Activated T-cell treated with anti-CD3 and anti-CD28 coated beads for 48 hours (primary cell): ENCODE data around the gene TEKTIP1.

Source experiments
- DNase-seq: peaks from one replicate; pipeline ENCODE4 v3.0.0-alpha.2; 2020; ENCODE audit warnings: low read depth

TEKTIP1 gene

GRCh38 chr19:3537438-3538240 lies 1.3 kb upstream of the TEKTIP1 start:
- DNase-seq: no peak

- DNase-seq: no peak
Observed at GRCh38 chr19:3538258-3538929, 580 bp upstream of the TEKTIP1 start.

GRCh38 chr19:3539756-3540118 lies 763 bp downstream of the TEKTIP1 start:
- no peak for DNase-seq

- no peak for DNase-seq
Observed at GRCh38 chr19:3543150-3544057, 4.4 kb downstream of the TEKTIP1 start.

GRCh38 chr19:3544058-3544376 lies 5.0 kb downstream of the TEKTIP1 start:
- DNase-seq: no peak

- peak; percentile 75 for DNase-seq
Observed at GRCh38 chr19:3544742-3545668, 6.0 kb downstream of the TEKTIP1 start.

GRCh38 chr19:3545669-3546034 lies 6.7 kb downstream of the TEKTIP1 start:
- DNase-seq: no peak

GRCh38 chr19:3546119-3546518 lies 7.1 kb downstream of the TEKTIP1 start:
- no peak for DNase-seq

- peak; percentile 41 for DNase-seq
Observed at GRCh38 chr19:3547301-3547731, 8.3 kb downstream of the TEKTIP1 start.

- DNase-seq: no peak
Observed at GRCh38 chr19:3547767-3548282, 8.9 kb downstream of the TEKTIP1 start.

- DNase-seq: no peak
Observed at GRCh38 chr19:3548606-3549005, 9.6 kb downstream of the TEKTIP1 start.

- DNase-seq: no peak
Observed at GRCh38 chr19:3549816-3550215, 10.8 kb downstream of the TEKTIP1 start.

- DNase-seq: no peak
Observed at GRCh38 chr19:3550947-3551791, 12.2 kb downstream of the TEKTIP1 start.

- no peak for DNase-seq
Observed at GRCh38 chr19:3551792-3552095, 12.8 kb downstream of the TEKTIP1 start.

- no peak for DNase-seq
Observed at GRCh38 chr19:3554254-3555083, 15.5 kb downstream of the TEKTIP1 start.

- no peak for DNase-seq
Observed at GRCh38 chr19:3555653-3556422, 16.9 kb downstream of the TEKTIP1 start.

- DNase-seq: no peak
Observed at GRCh38 chr19:3556423-3556977, 17.5 kb downstream of the TEKTIP1 start.

- peak; percentile 61 for DNase-seq
Observed at GRCh38 chr19:3556978-3557460, 18.0 kb downstream of the TEKTIP1 start.
